GM23338 (cell line): ENCODE data around the gene FOXI1. TPM values are rescaled to one million over a fixed set of nuclear protein-coding genes. Genes with fewer than 3 reads are reported as not detected.
A peak's percentile ranks its signal among the peaks of the same experiment; 100 is the strongest.

Experiments
- ATAC-seq: fragments of 200-7000 bp; cut with Tn5 transposase; 3 replicates; pipeline ENCODE4 v1.9.1; 2020
- DNase-seq: peaks from one replicate; pipeline ENCODE4 v3.0.0-alpha.2; 2015; ENCODE audit warnings: low spot score
- H2AFZ ChIP-seq: fragments of 200-600 bp; sonication (generic); 2 replicates; pipeline ENCODE4 v1.8.0; 2016; ENCODE audit warnings: antibody characterized with exemption, mild to moderate bottlenecking, moderate library complexity
- H3F3A ChIP-seq: fragments of 200-600 bp; sonication (generic); replicated peaks from 2 replicates; pipeline ENCODE4 v1.8.0; 2017; ENCODE audit warnings: antibody characterized with exemption, mixed run types, low read depth
- H3K27ac ChIP-seq: fragments of 200-600 bp; sonication (generic); 2 replicates; pipeline ENCODE4 v1.6.1; 2016; ENCODE audit warnings: low read depth
- H3K27me3 ChIP-seq: fragments of 200-600 bp; sonication (generic); 2 replicates; pipeline ENCODE4 v1.8.0; 2016; ENCODE audit warnings: mild to moderate bottlenecking, mixed run types, moderate library complexity; ENCODE audit not compliant: insufficient read depth
- H3K36me3 ChIP-seq: fragments of 200-600 bp; sonication (generic); 2 replicates; pipeline ENCODE4 v1.8.0; 2016; ENCODE audit warnings: mild to moderate bottlenecking; ENCODE audit not compliant: insufficient read depth
- H3K4me1 ChIP-seq: fragments of 200-600 bp; sonication (generic); 2 replicates; pipeline ENCODE4 v1.8.0; 2016; ENCODE audit warnings: mild to moderate bottlenecking, moderate library complexity; ENCODE audit not compliant: insufficient read depth
- H3K4me2 ChIP-seq: fragments of 200-600 bp; sonication (generic); 2 replicates; pipeline ENCODE4 v1.7.1; 2017; ENCODE audit warnings: mixed run types
- H3K4me3 ChIP-seq: fragments of 200-600 bp; sonication (generic); 2 replicates; pipeline ENCODE4 v1.6.1; 2016; ENCODE audit warnings: mixed run types
- H3K79me2 ChIP-seq: fragments of 200-600 bp; sonication (generic); replicated peaks from 2 replicates; pipeline ENCODE4 v1.8.0; 2017; ENCODE audit warnings: mild to moderate bottlenecking; ENCODE audit not compliant: insufficient read depth
- H3K9me2 ChIP-seq: fragments of 200-600 bp; sonication (generic); 2 replicates; pipeline ENCODE4 v1.8.0; 2017; ENCODE audit not compliant: insufficient read depth
- H4K20me1 ChIP-seq: fragments of 200-600 bp; sonication (generic); replicated peaks from 2 replicates; pipeline ENCODE4 v1.8.0; 2017; ENCODE audit warnings: mild to moderate bottlenecking; ENCODE audit not compliant: insufficient read depth
- H3K27ac Mint-ChIP-seq: 2 replicates; pipeline ENCODE4 v1.8.0; 2020; ENCODE audit warnings: inconsistent platforms, mild to moderate bottlenecking, moderate library complexity, mixed read lengths
- H3K27me3 Mint-ChIP-seq: 3 replicates; pipeline ENCODE4 v1.8.0; 2022; ENCODE audit warnings: low read depth, mild to moderate bottlenecking, moderate library complexity, mixed read lengths, inconsistent platforms; ENCODE audit not compliant: insufficient read depth, poor library complexity
- H3K36me3 Mint-ChIP-seq: 3 replicates; pipeline ENCODE4 v1.8.0; 2021; ENCODE audit warnings: low read depth, mild to moderate bottlenecking, inconsistent platforms, moderate library complexity, mixed read lengths
- H3K4me1 Mint-ChIP-seq: 3 replicates; pipeline ENCODE4 v1.8.0; 2020; ENCODE audit warnings: mild to moderate bottlenecking, inconsistent platforms, mixed read lengths
- H3K4me3 Mint-ChIP-seq: 3 replicates; pipeline ENCODE4 v1.8.0; 2021; ENCODE audit warnings: moderate library complexity, mild to moderate bottlenecking, inconsistent platforms, mixed read lengths
- H3K9me3 Mint-ChIP-seq: 3 replicates; pipeline ENCODE4 v1.8.0; 2020; ENCODE audit warnings: moderate library complexity, mild to moderate bottlenecking, inconsistent platforms, mixed read lengths
- CREB1 ChIP-seq: fragments of 250-450 bp; sonication (Bioruptor Pico); IDR thresholded peaks from 2 replicates; pipeline ENCODE4 v1.5.0; 2020; ENCODE audit warnings: low read depth, mild to moderate bottlenecking, moderate library complexity
- EZH2 ChIP-seq: fragments of 200-600 bp; sonication (generic); IDR thresholded peaks from one replicate; pipeline ENCODE4 v1.8.0; 2017; ENCODE audit warnings: antibody characterized with exemption, mild to moderate bottlenecking, low read depth; ENCODE audit not compliant: unreplicated experiment
- EZH2phosphoT487 ChIP-seq: fragments of 200-600 bp; sonication (generic); IDR thresholded peaks from one replicate; pipeline ENCODE4 v1.8.1; 2018; ENCODE audit warnings: antibody characterized with exemption; ENCODE audit not compliant: unreplicated experiment
- JUNB ChIP-seq: IDR thresholded peaks from one replicate; pipeline ENCODE4 v1.6.1; 2016; ENCODE audit warnings: antibody characterized with exemption; ENCODE audit not compliant: unreplicated experiment
- NANOG ChIP-seq: IDR thresholded peaks from 2 replicates; pipeline ENCODE4 v1.6.1; 2016; ENCODE audit warnings: antibody characterized with exemption, borderline replicate concordance
- POLR2AphosphoS5 ChIP-seq: IDR thresholded peaks from 2 replicates; pipeline ENCODE4 v1.6.1; 2016; ENCODE audit warnings: antibody characterized with exemption, low read depth
- STAT1 ChIP-seq: IDR thresholded peaks from one replicate; pipeline ENCODE4 v1.6.1; 2016; ENCODE audit warnings: antibody characterized with exemption; ENCODE audit not compliant: unreplicated experiment
- ZNF114 ChIP-seq: fragments of 250-450 bp; sonication (Bioruptor Pico); IDR thresholded peaks from 2 replicates; pipeline ENCODE4 v1.5.0; 2020; ENCODE audit warnings: mild to moderate bottlenecking, moderate library complexity
- ZNF331 ChIP-seq: fragments of 250-450 bp; sonication (Bioruptor Pico); IDR thresholded peaks from 2 replicates; pipeline ENCODE4 v1.5.0; 2020; ENCODE audit warnings: low read depth, mild to moderate bottlenecking, moderate library complexity
- polyA plus RNA-seq: library from polyadenylated mRNA; unstranded; fragments of >200 nt; fragmentation: Nextera tagmentation; extraction: Ambion mirVana; gene quantifications from 2 replicates; pipeline ENCODE4 v1.2.1, GENCODE V29; 2016
- total RNA-seq: library from RNA; depleted of rRNA; stranded (reverse); fragments of >200 nt; shearing (Covaris generic); gene quantifications from 2 replicates; pipeline ENCODE4 v1.2.3, GENCODE V29; 2014
- TF ChIP-seq, protein P1 (sequence below), 2 experiments: fragments of 200-600 bp in 1 of 2; sonication (generic) in 1 of 2; conservative IDR thresholded peaks; 2 replicates each; pipeline versions ENCODE4 v1.5.1 to v1.6.1; 2016 to 2017; ENCODE audit warnings: antibody characterized with exemption in 2 of 2, low read depth in 2 of 2, mild to moderate bottlenecking in 2 of 2, moderate library complexity in 1 of 2
- TF ChIP-seq, protein P2 (sequence below): IDR thresholded peaks from one replicate; pipeline ENCODE4 v1.6.1; 2018; ENCODE audit warnings: antibody characterized with exemption; ENCODE audit not compliant: unreplicated experiment
- TF ChIP-seq, protein P3 (sequence below): IDR thresholded peaks from 2 replicates; pipeline ENCODE4 v1.6.1; 2016; ENCODE audit warnings: antibody characterized with exemption
- TF ChIP-seq, protein P4 (sequence below): fragments of 250-450 bp; sonication (Bioruptor Pico); IDR thresholded peaks from 2 replicates; pipeline ENCODE4 v1.5.0; 2020; ENCODE audit warnings: mild to moderate bottlenecking, moderate library complexity

FOXI1 gene
- total and polyA plus RNA-seq, 2 experiments from 2014 or later, result not detected

DNA sequence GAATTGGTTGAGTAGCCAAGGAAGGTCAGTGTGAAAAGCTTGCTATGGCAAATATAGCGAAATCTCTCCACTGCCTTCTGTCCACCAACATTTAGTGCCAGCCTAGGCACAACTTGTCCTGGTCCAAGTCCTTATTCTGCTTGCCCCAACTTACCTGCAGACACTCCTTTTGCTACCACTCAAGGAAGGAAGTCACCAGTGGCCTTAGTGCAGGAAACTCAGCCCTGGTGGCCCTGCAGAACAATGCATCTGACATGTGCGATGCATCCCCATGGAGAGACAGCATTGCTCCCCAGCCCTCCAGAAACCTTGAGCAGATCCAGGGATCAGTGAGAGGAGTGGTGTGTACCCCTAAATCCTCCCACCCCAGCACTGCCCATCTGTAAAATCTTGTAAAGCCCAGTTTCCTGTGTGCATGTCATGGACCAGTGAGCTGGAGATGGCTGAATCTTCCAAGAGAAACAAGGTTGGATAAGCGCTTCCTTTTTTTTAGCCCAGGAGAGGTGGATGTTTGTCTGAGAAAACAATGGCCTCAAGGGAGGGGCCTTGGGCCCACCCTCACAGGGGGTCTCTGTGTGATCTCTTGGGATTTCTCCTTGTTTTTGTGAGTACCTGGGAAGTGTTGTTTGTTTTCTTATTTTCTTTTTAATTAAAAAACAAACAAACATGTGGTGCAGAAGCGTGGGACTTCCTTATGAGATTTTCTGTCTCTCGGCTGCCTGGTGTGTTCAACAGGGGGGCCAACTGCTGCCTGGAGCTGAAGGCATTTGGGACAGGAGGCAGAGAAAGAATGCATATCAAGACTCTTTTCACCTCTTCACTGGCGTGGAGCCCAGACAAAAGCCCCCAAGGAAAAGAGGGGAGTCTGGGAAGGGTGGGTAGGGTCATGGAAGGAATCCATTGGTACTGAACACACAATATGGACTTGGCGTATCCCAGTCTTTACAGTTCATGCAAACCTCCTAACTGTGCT lies 3.6 kb downstream of the FOXI1 start:
- no peaks in the 10 kb centered on the region; the same call in 2 of the 3 replicates for H3K36me3 Mint-ChIP-seq
- H3K27me3 Mint-ChIP-seq, result peaks cover 15% of the 10 kb centered on the region
- Histone ChIP-seq H3K27ac (no peak overlapping the region), H3K4me2 (no peak overlapping the region), H3K4me1 (peaks cover 12% of the 10 kb centered on the region), H3K79me2 (no peaks in the 10 kb centered on the region), H3K27me3 (no peaks in the 10 kb centered on the region), H4K20me1 (no peaks in the 10 kb centered on the region), H2AFZ (peak overlapping the region; percentile 63), H3K9me2 (peaks cover 6% of the 10 kb centered on the region; the same call in 1 of the 2 replicates), H3K4me3 (no peak overlapping the region), H3K36me3 (no peaks in the 10 kb centered on the region), H3F3A (no peaks in the 10 kb centered on the region)
- ATAC-seq (peak; percentile 17; the same call in 2 of the 3 replicates), DNase-seq (no peak)
- TF ChIP-seq CREB1 (CRISPR knock-in tag) (no peak), STAT1 (no peak), ZNF331 (CRISPR knock-in tag) (no peak), NANOG (no peak), EZH2 (no peak), POLR2AphosphoS5 (no peak), ZNF114 (no peak), EZH2phosphoT487 (no peak), JUNB (no peak)
- TF ChIP-seq, protein P1, sequence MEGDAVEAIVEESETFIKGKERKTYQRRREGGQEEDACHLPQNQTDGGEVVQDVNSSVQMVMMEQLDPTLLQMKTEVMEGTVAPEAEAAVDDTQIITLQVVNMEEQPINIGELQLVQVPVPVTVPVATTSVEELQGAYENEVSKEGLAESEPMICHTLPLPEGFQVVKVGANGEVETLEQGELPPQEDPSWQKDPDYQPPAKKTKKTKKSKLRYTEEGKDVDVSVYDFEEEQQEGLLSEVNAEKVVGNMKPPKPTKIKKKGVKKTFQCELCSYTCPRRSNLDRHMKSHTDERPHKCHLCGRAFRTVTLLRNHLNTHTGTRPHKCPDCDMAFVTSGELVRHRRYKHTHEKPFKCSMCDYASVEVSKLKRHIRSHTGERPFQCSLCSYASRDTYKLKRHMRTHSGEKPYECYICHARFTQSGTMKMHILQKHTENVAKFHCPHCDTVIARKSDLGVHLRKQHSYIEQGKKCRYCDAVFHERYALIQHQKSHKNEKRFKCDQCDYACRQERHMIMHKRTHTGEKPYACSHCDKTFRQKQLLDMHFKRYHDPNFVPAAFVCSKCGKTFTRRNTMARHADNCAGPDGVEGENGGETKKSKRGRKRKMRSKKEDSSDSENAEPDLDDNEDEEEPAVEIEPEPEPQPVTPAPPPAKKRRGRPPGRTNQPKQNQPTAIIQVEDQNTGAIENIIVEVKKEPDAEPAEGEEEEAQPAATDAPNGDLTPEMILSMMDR (conservative IDR thresholded peaks at IDR 0.05; ENCODE audit: low read depth in 2 of 2), result no peak
- TF ChIP-seq, protein P2, sequence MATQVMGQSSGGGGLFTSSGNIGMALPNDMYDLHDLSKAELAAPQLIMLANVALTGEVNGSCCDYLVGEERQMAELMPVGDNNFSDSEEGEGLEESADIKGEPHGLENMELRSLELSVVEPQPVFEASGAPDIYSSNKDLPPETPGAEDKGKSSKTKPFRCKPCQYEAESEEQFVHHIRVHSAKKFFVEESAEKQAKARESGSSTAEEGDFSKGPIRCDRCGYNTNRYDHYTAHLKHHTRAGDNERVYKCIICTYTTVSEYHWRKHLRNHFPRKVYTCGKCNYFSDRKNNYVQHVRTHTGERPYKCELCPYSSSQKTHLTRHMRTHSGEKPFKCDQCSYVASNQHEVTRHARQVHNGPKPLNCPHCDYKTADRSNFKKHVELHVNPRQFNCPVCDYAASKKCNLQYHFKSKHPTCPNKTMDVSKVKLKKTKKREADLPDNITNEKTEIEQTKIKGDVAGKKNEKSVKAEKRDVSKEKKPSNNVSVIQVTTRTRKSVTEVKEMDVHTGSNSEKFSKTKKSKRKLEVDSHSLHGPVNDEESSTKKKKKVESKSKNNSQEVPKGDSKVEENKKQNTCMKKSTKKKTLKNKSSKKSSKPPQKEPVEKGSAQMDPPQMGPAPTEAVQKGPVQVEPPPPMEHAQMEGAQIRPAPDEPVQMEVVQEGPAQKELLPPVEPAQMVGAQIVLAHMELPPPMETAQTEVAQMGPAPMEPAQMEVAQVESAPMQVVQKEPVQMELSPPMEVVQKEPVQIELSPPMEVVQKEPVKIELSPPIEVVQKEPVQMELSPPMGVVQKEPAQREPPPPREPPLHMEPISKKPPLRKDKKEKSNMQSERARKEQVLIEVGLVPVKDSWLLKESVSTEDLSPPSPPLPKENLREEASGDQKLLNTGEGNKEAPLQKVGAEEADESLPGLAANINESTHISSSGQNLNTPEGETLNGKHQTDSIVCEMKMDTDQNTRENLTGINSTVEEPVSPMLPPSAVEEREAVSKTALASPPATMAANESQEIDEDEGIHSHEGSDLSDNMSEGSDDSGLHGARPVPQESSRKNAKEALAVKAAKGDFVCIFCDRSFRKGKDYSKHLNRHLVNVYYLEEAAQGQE, result no peak
- TF ChIP-seq, protein P3, sequence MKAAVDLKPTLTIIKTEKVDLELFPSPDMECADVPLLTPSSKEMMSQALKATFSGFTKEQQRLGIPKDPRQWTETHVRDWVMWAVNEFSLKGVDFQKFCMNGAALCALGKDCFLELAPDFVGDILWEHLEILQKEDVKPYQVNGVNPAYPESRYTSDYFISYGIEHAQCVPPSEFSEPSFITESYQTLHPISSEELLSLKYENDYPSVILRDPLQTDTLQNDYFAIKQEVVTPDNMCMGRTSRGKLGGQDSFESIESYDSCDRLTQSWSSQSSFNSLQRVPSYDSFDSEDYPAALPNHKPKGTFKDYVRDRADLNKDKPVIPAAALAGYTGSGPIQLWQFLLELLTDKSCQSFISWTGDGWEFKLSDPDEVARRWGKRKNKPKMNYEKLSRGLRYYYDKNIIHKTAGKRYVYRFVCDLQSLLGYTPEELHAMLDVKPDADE, result no peak
- TF ChIP-seq, protein P4, sequence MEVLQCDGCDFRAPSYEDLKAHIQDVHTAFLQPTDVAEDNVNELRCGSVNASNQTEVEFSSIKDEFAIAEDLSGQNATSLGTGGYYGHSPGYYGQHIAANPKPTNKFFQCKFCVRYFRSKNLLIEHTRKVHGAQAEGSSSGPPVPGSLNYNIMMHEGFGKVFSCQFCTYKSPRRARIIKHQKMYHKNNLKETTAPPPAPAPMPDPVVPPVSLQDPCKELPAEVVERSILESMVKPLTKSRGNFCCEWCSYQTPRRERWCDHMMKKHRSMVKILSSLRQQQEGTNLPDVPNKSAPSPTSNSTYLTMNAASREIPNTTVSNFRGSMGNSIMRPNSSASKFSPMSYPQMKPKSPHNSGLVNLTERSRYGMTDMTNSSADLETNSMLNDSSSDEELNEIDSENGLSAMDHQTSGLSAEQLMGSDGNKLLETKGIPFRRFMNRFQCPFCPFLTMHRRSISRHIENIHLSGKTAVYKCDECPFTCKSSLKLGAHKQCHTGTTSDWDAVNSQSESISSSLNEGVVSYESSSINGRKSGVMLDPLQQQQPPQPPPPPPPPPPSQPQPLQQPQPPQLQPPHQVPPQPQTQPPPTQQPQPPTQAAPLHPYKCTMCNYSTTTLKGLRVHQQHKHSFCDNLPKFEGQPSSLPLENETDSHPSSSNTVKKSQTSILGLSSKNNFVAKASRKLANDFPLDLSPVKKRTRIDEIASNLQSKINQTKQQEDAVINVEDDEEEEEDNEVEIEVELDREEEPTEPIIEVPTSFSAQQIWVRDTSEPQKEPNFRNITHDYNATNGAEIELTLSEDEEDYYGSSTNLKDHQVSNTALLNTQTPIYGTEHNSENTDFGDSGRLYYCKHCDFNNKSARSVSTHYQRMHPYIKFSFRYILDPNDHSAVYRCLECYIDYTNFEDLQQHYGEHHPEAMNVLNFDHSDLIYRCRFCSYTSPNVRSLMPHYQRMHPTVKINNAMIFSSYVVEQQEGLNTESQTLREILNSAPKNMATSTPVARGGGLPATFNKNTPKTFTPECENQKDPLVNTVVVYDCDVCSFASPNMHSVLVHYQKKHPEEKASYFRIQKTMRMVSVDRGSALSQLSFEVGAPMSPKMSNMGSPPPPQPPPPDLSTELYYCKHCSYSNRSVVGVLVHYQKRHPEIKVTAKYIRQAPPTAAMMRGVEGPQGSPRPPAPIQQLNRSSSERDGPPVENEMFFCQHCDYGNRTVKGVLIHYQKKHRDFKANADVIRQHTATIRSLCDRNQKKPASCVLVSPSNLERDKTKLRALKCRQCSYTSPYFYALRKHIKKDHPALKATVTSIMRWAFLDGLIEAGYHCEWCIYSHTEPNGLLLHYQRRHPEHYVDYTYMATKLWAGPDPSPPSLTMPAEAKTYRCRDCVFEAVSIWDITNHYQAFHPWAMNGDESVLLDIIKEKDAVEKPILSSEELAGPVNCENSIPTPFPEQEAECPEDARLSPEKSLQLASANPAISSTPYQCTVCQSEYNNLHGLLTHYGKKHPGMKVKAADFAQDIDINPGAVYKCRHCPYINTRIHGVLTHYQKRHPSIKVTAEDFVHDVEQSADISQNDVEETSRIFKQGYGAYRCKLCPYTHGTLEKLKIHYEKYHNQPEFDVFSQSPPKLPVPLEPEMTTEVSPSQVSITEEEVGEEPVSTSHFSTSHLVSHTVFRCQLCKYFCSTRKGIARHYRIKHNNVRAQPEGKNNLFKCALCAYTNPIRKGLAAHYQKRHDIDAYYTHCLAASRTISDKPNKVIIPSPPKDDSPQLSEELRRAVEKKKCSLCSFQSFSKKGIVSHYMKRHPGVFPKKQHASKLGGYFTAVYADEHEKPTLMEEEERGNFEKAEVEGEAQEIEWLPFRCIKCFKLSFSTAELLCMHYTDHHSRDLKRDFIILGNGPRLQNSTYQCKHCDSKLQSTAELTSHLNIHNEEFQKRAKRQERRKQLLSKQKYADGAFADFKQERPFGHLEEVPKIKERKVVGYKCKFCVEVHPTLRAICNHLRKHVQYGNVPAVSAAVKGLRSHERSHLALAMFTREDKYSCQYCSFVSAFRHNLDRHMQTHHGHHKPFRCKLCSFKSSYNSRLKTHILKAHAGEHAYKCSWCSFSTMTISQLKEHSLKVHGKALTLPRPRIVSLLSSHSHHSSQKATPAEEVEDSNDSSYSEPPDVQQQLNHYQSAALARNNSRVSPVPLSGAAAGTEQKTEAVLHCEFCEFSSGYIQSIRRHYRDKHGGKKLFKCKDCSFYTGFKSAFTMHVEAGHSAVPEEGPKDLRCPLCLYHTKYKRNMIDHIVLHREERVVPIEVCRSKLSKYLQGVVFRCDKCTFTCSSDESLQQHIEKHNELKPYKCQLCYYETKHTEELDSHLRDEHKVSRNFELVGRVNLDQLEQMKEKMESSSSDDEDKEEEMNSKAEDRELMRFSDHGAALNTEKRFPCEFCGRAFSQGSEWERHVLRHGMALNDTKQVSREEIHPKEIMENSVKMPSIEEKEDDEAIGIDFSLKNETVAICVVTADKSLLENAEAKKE (CRISPR knock-in tag), result no peak
- H3K9me3 Mint-ChIP-seq, result peaks cover 2% of the 10 kb centered on the region; the same call in 1 of the 3 replicates
- no peak overlapping the region for H3K27ac Mint-ChIP-seq
- H3K4me3 Mint-ChIP-seq, result no peak overlapping the region
- H3K4me1 Mint-ChIP-seq, result peaks cover 27% of the 10 kb centered on the region
